ENCODE measurements around the gene ATP8A2.

ATP8A2 gene

DNA sequence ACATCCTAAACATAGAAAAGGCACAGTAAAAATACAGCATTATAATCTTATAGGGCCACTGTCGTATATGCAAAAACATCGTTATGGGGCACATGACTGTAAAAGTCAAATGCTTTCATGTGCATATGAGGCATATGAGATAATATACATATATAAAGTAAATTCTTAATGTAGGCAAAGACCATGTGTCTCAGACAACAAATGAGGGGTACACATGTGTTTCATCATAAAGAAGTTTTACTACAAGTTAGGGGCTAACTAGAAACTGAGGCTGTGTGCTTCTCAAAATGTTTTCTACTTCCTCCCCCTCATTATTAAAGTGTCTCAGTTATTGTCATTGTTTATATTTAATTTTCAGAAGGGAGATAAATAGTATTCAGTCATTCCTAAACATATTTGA is 370.4 kb downstream of the ATP8A2 start:
- TF ChIP-seq, protein P1, sequence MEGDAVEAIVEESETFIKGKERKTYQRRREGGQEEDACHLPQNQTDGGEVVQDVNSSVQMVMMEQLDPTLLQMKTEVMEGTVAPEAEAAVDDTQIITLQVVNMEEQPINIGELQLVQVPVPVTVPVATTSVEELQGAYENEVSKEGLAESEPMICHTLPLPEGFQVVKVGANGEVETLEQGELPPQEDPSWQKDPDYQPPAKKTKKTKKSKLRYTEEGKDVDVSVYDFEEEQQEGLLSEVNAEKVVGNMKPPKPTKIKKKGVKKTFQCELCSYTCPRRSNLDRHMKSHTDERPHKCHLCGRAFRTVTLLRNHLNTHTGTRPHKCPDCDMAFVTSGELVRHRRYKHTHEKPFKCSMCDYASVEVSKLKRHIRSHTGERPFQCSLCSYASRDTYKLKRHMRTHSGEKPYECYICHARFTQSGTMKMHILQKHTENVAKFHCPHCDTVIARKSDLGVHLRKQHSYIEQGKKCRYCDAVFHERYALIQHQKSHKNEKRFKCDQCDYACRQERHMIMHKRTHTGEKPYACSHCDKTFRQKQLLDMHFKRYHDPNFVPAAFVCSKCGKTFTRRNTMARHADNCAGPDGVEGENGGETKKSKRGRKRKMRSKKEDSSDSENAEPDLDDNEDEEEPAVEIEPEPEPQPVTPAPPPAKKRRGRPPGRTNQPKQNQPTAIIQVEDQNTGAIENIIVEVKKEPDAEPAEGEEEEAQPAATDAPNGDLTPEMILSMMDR (IDR thresholded peaks at IDR 0.05; ENCODE audit: borderline replicate concordance, control extremely low read depth, extremely low read depth, insufficient read depth, missing control alignments) = no peak
- in situ Hi-C loops (cut with MboI; ENCODE audit: low sequenced_read_pairs, unreplicated experiment) = no loop called here
- no peak for DNase-seq (ENCODE audit: low spot score)

DNA sequence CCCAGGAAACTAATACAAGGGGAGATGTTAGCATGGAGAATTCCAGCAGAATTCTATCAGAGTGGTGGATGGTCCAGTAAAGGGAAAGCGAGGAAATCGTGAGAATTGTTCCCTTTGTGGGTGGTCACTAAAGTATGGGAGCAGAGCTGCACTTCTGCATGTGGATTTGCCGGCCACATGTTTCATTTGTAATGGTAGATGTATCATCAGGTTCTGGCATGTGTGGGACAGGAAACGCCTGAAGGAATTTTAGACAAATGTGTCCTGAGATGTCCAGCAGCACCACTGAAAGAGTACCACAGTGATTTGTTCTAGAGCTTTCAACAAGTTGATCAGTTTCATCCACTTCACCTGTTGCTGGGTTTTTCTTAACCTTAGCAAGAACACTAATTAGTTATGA is 371.6 kb downstream of the ATP8A2 start:
- in situ Hi-C loops (cut with MboI; ENCODE audit: low sequenced_read_pairs, unreplicated experiment) = no loop called here
- no peak for DNase-seq (ENCODE audit: low spot score)
- TF ChIP-seq, protein P1 (IDR thresholded peaks at IDR 0.05; ENCODE audit: borderline replicate concordance, control extremely low read depth, extremely low read depth, insufficient read depth, missing control alignments) = no peak

DNA sequence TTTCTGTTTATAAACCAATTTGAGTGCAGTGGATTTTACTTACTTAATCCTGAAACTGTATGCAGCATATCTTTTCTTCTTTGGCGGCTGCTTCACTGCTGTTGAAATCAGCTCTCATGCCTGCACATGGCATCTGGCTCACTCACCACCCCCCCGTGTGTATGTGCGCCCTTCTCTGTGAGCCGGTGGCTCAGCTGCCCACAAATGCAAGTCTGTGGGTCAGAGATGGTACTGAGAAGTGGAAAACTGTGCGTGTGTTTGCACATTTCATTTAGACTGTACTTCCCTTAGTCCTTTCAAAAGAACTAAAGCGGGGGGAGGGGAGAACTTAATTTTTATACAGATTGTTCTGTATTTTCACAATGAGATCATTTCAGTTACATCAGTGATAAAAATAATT is 372.4 kb downstream of the ATP8A2 start:
- TF ChIP-seq, protein P1 (IDR thresholded peaks at IDR 0.05; ENCODE audit: borderline replicate concordance, control extremely low read depth, extremely low read depth, insufficient read depth, missing control alignments) = no peak
- in situ Hi-C loops (cut with MboI; ENCODE audit: low sequenced_read_pairs, unreplicated experiment) = no loop called here
- DNase-seq (ENCODE audit: low spot score) = no peak

DNA sequence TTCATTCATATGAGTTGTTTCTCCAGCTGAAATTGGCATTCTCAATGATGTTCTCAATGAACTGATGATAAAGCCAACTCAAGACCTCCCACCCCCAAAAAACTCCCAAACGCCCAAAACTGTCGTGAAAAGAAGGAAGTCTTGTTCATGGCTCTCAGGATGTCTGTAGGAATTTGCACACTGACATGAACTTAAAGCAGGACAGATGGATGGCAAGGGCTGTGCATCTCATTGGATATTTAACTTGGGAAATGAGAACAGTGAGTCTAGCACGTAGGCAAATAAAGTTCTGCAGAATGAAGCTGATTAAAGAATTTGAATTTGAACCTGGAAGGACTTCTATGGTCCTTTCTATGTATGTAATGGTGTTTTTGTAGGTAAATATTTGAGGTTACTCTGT is 374.4 kb downstream of the ATP8A2 start:
- in situ Hi-C loops (cut with MboI; ENCODE audit: low sequenced_read_pairs, unreplicated experiment) = no loop called here
- TF ChIP-seq, protein P1 (IDR thresholded peaks at IDR 0.05; ENCODE audit: borderline replicate concordance, control extremely low read depth, extremely low read depth, insufficient read depth, missing control alignments) = no peak
- DNase-seq (ENCODE audit: low spot score) = no peak

DNA sequence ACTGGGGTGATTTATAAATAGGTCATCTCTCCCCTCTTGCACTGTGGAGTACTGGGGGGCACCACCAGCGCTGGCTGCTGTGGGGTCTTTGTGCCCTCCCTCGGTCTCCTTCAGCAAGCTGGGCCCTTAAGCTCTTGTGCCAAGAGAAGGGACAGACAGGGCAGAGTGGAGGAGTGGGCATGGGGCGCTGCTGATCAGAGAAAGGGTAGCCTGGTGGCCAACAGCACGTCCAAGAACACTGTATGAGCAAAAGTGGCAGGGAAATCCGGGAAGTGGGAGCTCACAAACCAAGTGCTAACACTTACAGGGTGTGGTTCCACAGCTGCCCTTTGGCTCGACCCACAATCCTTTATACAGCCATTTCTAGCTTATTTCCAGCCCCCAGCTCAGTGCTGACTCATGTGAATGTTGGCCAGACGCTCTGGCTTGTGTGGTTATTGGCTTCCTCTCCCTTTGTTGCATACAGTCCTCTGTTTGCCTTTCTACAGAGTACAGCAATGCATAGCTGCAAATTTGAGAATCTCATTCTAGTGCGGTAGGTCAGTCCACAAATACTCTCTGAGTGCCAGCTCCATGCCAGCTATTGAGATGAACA is 381.3 kb downstream of the ATP8A2 start:
- no peak for DNase-seq (ENCODE audit: low spot score)
- in situ Hi-C loops (cut with MboI; ENCODE audit: low sequenced_read_pairs, unreplicated experiment) = no loop called here
- TF ChIP-seq, protein P1 (IDR thresholded peaks at IDR 0.05; ENCODE audit: borderline replicate concordance, control extremely low read depth, extremely low read depth, insufficient read depth, missing control alignments) = no peak

DNA sequence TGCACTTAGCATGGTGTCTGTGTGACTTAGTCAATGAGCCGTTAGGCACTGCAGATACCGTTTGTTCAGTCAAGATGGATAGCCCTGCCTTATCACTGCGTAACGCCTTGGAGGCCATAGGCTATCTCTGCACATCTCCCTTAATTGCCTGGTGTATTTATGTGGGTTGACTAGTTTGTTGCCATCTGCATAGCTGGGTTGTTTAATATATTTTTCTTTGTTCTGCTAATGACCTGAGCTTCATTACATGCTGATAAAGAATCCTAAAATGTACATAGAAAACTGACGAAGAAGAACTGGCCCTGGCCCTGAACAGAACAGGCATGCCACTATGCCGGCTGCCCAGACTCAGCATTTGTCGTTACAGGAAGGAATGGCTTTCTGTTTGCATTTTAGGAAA is 382.2 kb downstream of the ATP8A2 start:
- in situ Hi-C loops (cut with MboI; ENCODE audit: low sequenced_read_pairs, unreplicated experiment) = no loop called here
- TF ChIP-seq, protein P1 (IDR thresholded peaks at IDR 0.05; ENCODE audit: borderline replicate concordance, control extremely low read depth, extremely low read depth, insufficient read depth, missing control alignments) = no peak
- no peak for DNase-seq (ENCODE audit: low spot score)
